Activated effector memory CD4-positive, alpha-beta T cell treated with Interleukin-2 at 50 U/mL for 16 hours (primary cell): ENCODE results near the gene NFKBIA.
"Not testable (repeated sequence)": the region's sequence is repeated elsewhere in the genome, so short reads cannot be mapped to it uniquely, and the experiment has no call there.

ENCODE experiments used
- DNase-seq: peaks from one replicate; pipeline ENCODE4 v3.0.0-alpha.2; 2020

NFKBIA gene

GRCh38 chr14:35388656-35389314 lies 15.8 kb downstream of the NFKBIA start:
- DNase-seq: no peak

- DNase-seq: no peak
These were observed 16.6 kb downstream of the NFKBIA start for GRCh38 chr14:35387713-35388579.

GRCh38 chr14:35387219-35387618 lies 17.3 kb downstream of the NFKBIA start:
- no peak for DNase-seq

DNA sequence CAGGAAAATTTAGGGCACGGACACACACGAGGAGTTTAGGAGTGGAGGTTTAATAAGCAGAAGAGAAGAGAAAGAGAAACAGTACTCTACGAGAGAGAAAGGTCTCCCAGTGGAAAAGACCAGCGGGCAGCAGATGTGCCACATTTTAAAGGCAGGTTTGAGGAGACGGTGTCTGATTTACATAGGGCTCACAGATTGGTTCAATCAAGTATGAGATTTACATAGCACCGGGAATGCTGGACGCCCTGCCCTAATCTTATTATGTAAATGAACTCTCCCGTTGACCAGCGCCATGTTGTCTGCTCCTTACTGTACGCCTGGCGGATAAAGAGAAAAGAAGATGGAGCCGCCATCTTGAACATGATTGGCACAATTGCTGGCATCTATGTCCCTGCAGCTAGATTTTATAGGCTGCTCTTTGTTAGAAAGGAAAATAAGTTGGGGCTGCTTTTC lies 17.9 kb downstream of the NFKBIA start:
- no peak for DNase-seq

DNA sequence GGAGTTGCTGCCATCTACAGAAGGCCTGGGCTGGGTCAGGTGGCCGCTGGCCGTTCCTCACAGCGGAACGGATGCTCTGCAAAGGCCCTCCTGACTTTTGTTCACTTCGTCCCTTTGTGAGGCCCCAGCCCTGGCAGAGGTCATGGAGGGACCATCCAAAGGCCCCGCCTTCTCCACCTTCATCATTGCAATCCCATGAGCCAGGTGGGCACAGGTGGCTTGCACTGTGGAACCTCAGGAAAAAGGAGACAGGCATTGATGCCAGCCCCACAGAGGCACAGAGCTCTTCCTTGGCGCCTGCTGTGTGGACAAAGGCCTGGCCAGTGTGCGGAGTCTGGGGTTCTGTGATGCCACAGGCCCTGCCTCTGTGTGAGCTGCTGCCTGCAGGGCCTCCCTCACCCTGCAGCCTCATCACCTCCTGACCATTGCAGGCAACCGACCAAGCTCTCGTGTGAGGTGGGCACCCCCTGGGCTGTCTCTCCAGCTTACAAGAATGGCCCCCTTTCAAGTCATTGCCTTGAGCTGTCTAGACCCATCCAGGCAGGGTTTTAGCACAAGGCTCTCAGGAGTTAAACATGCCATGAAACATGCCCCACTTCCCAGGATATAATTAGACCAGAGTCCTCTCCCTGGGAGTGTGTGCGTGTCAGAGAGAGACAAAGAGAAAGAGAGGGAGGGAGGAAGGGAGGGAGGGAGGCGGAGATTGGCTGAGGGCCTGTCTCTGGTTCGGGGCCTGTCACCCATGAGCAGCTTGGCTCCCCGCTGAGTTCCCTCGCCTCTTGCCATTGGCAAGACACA lies 19.3 kb downstream of the NFKBIA start:
- DNase-seq: no peak

DNA sequence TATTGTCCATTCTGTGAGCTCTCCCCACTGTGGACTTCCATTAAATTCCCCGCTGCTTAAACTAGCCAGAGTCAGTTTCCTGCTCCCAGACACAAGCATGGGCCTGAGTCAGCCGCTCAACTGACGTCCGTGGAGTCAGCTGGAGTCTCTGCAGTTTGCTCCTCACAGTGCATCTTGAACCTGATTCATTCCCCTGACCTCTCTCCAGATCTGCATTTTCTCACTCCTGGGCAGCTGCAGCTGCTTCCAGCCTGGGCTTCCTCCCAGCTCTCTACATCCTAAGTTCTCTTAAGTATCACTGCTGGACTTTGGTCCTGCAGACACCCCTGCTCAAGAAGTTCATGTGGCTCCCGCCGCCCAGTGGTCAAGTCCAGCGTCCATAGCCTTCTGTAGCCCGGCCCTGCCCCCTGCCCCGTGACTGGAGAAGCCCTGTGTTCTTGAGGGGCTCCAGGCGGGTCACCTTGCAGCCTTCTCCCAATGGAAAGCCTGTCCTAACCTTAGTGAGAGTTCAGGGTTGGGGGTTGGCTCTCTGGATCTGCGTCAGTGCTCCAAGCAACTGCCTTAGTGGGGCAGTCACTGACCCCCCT lies 20.0 kb downstream of the NFKBIA start:
- DNase-seq: no peak

GRCh38 chr14:35383569-35384454 lies 20.7 kb downstream of the NFKBIA start:
- no peak for DNase-seq

- DNase-seq: no peak
These were observed 23.8 kb downstream of the NFKBIA start for GRCh38 chr14:35380794-35381193.

GRCh38 chr14:35379234-35379933 lies 25.2 kb downstream of the NFKBIA start:
- not testable (repeated sequence) for DNase-seq

- DNase-seq: no peak
These were observed 25.9 kb downstream of the NFKBIA start for GRCh38 chr14:35378425-35379233.

GRCh38 chr14:35375558-35376025 lies 29.0 kb downstream of the NFKBIA start:
- no peak for DNase-seq

- no peak for DNase-seq
These were observed 30.3 kb downstream of the NFKBIA start for GRCh38 chr14:35374263-35374712.

DNA sequence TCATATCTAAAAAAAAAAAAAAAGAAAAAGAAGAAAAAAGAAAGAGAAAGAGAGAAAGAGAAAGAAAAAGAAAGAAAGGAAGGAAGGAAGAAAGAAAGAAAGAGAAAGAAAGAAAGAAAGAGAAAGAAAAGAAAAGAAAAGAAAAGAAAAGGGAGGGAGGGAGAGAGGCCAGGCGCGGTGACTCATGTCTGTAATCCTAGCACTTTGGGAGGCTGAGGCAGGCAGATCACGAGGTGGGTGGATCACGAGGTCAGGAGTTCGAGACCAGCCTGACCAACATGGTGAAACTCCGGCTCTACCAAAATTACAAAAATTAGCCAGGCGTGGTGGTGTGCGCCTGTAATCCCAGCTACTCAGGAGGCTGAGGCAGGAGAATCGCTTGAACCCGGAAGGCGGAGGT lies 31.3 kb downstream of the NFKBIA start:
- DNase-seq: not testable (repeated sequence)

- DNase-seq: no peak
These were observed 33.6 kb downstream of the NFKBIA start for GRCh38 chr14:35370969-35371368.

GRCh38 chr14:35369701-35370191 lies 34.8 kb downstream of the NFKBIA start:
- DNase-seq: no peak

- DNase-seq: no peak
These were observed 35.8 kb downstream of the NFKBIA start for GRCh38 chr14:35368583-35369392.

GRCh38 chr14:35368139-35368460 lies 36.4 kb downstream of the NFKBIA start:
- no peak for DNase-seq

DNA sequence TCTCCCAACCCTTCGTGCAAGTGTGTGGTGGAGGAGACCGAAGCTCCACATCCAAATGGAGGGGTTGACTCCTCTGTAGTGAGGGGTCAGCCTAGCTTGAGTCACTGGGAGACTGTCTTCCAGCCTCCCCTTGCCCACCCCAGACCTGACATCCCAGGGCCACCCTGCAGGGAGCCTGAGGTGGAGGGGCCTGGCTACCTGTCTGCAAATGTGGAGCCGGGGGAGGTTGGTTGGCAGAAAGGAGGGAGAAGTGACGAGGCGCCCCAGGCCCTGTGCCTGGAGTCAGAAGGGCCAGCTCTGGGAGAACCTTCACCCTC lies 37.5 kb downstream of the NFKBIA start:
- DNase-seq: no peak

DNA sequence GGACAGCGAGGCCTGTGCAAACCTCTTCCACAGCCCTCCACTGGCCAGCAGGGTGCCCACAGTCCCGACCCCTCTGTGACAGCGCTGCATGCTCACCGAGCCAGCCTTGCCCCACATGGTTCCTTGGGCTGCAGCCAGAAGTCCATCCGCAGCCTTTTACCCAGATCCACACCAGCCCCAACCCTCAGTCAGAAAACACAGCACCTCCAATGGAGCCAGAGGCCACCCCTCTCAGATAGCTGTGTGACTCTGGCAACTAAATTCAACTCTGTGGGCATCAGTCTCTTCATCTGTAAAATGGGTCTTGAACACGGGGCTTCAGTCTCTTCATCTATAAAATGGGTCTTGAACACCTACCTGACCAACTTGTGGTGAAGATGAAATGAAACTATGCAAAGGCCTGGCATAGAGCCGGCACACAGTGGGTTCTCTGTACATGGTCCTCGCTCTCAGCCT lies 38.0 kb downstream of the NFKBIA start:
- DNase-seq: no peak
